CD14-positive monocyte (primary cell): ENCODE measurements around the gene LUZP2. TPM values are rescaled to one million over a fixed set of nuclear protein-coding genes. Genes with fewer than 3 reads are reported as not detected.

Experiments used
- DNase-seq, 3 donors: peaks; one replicate each; pipeline ENCODE4 v3.0.0-alpha.2; 2011 to 2022
- H2AFZ ChIP-seq: 2 replicates; pipeline ENCODE4 v1.6.0; 2012; ENCODE audit warnings: mild to moderate bottlenecking, low read depth, low read length, inconsistent platforms; ENCODE audit not compliant: insufficient read depth, poor library complexity, severe bottlenecking
- H3K27ac ChIP-seq, 2 donors: 1 replicate in 1 of 2; 2 replicates in 1 of 2; pipeline ENCODE4 v1.5.1; 2012 to 2013; ENCODE audit warnings: low read length in 2 of 2, control low read depth in 1 of 2, inconsistent platforms in 1 of 2, low read depth in 1 of 2, mild to moderate bottlenecking in 1 of 2
- H3K27me3 ChIP-seq, 2 donors: one replicate each; pipeline versions ENCODE4 v1.6.0 to v1.6.1; 2011 to 2013; ENCODE audit warnings: low read length in 2 of 2; ENCODE audit not compliant: control insufficient read depth in 2 of 2, insufficient read depth in 2 of 2
- H3K36me3 ChIP-seq, 2 donors: replicated peaks in 1 of 2; 1 replicate in 1 of 2; 2 replicates in 1 of 2; pipeline versions ENCODE4 v1.5.1 to v1.6.1; 2012 to 2013; ENCODE audit warnings: low read length in 2 of 2, control low read depth in 1 of 2, inconsistent platforms in 1 of 2, mild to moderate bottlenecking in 1 of 2; ENCODE audit not compliant: insufficient read depth in 2 of 2, control insufficient read depth in 1 of 2
- H3K4me1 ChIP-seq, 2 donors: 1 replicate in 1 of 2; 2 replicates in 1 of 2; pipeline versions ENCODE4 v1.5.1 to v1.6.1; 2012 to 2013; ENCODE audit warnings: low read length in 2 of 2, control low read depth in 1 of 2, inconsistent platforms in 1 of 2, mild to moderate bottlenecking in 1 of 2, moderate library complexity in 1 of 2; ENCODE audit not compliant: insufficient read depth in 2 of 2, control insufficient read depth in 1 of 2
- H3K4me2 ChIP-seq: replicated peaks from 2 replicates; pipeline ENCODE3; 2012; ENCODE audit warnings: low read length, moderate library complexity, mild to moderate bottlenecking; ENCODE audit not compliant: poor library complexity, severe bottlenecking; ENCODE audit errors: extremely low read depth
- H3K4me3 ChIP-seq, 3 experiments: fragments of 200-600 bp in 1 of 3; sonication (generic) in 1 of 3; replicated peaks in 1 of 3; 1 replicate in 2 of 3; 2 replicates in 1 of 3; pipeline ENCODE4 v1.5.1; 2011 to 2013; ENCODE audit warnings: low read length in 3 of 3, mild to moderate bottlenecking in 3 of 3, control low read depth in 2 of 3, low read depth in 2 of 3, inconsistent platforms in 1 of 3, moderate library complexity in 1 of 3
- H3K79me2 ChIP-seq: 2 replicates; pipeline ENCODE4 v1.6.0; 2012; ENCODE audit warnings: mild to moderate bottlenecking, control low read depth, inconsistent platforms, low read length, moderate library complexity; ENCODE audit not compliant: insufficient read depth
- H3K9ac ChIP-seq: 2 replicates; pipeline ENCODE4 v1.6.0; 2017; ENCODE audit warnings: low read length, mild to moderate bottlenecking; ENCODE audit not compliant: insufficient read depth, poor library complexity, severe bottlenecking
- H3K9me3 ChIP-seq, 2 donors: replicated peaks in 1 of 2; 1 replicate in 1 of 2; 2 replicates in 1 of 2; pipeline versions ENCODE4 v1.5.1 to v1.6.1; 2012 to 2013; ENCODE audit warnings: low read length in 2 of 2, control low read depth in 1 of 2; ENCODE audit not compliant: control insufficient read depth in 1 of 2, insufficient read depth in 1 of 2
- H4K20me1 ChIP-seq: 2 replicates; pipeline ENCODE4 v1.6.0; 2012; ENCODE audit warnings: mild to moderate bottlenecking, low read length, control low read depth, moderate library complexity; ENCODE audit not compliant: insufficient read depth
- H3K27ac Mint-ChIP-seq, 7 donors: one replicate each; pipeline ENCODE4 v1.8.0; 2020; ENCODE audit warnings: mild to moderate bottlenecking in 7 of 7, mixed read lengths in 7 of 7, moderate library complexity in 6 of 7, inconsistent platforms in 2 of 7
- H3K27me3 Mint-ChIP-seq, 3 donors: one replicate each; pipeline ENCODE4 v1.8.0; 2021 to 2022; ENCODE audit warnings: low read depth in 3 of 3, mild to moderate bottlenecking in 3 of 3, mixed read lengths in 3 of 3, moderate library complexity in 3 of 3, inconsistent platforms in 1 of 3
- H3K36me3 Mint-ChIP-seq, 2 donors: one replicate each; pipeline ENCODE4 v1.8.0; 2020; ENCODE audit warnings: mixed read lengths in 2 of 2, inconsistent platforms in 1 of 2, mild to moderate bottlenecking in 1 of 2
- H3K4me1 Mint-ChIP-seq: one replicate; pipeline ENCODE4 v1.8.0; 2020; ENCODE audit warnings: mild to moderate bottlenecking, mixed read lengths
- H3K4me3 Mint-ChIP-seq, 2 donors: one replicate each; pipeline ENCODE4 v1.8.0; 2020; ENCODE audit warnings: mild to moderate bottlenecking in 2 of 2, mixed read lengths in 2 of 2, moderate library complexity in 1 of 2
- H3K9me3 Mint-ChIP-seq, 7 donors: one replicate each; pipeline ENCODE4 v1.8.0; 2020 to 2022; ENCODE audit warnings: mixed read lengths in 7 of 7, mild to moderate bottlenecking in 6 of 7, moderate library complexity in 6 of 7, inconsistent platforms in 2 of 7
- CTCF ChIP-seq: fragments of 200-600 bp; IDR thresholded peaks from one replicate; pipeline ENCODE4 v1.8.0; 2022; ENCODE audit warnings: antibody characterized with exemption, mild to moderate bottlenecking
- WGBS: methylation state at CpG from one replicate; pipeline ENCODE4 v1.1.5; 2013; ENCODE audit warnings: missing lambda C conversion rate; ENCODE audit not compliant: insufficient coverage; 5-methylcytosine and 5-hydroxymethylcytosine counted together
- intact Hi-C, 2 donors: fragments of 100-400 bp; cut with micrococcal nuclease; formaldehyde crosslinking; loops; one replicate each; pipeline versions ENCODE4 v1.15.0 to v1.15.1; 2023
- polyA plus RNA-seq, 3 donors: library from polyadenylated mRNA; depleted of rRNA in 1 of 3; unstranded in 2 of 3; stranded (reverse) in 1 of 3; fragments of 300-500 nt in 2 of 3; fragments of >200 nt in 1 of 3; fragmentation: Illumina TruSeq in 2 of 3; gene quantifications; 1 replicate in 2 of 3; 2 replicates in 1 of 3; pipeline ENCODE4 v1.2.3, GENCODE V29; 2012 to 2021

The LUZP2 gene
- polyA plus RNA-seq, 3 donors = not detected

GRCh38 chr11:24497831-24498230, 978 bp downstream of the LUZP2 start:
- DNase-seq = no peak
- H3K4me3 ChIP-seq = no peak overlapping the region
- no peak overlapping the region for H3K4me2 ChIP-seq
- peaks cover 0 to 8% (median 5%) of the 10 kb centered on the region in 7 donors for H3K9me3 Mint-ChIP-seq
- H3K36me3 ChIP-seq = no peaks in the 10 kb centered on the region
- H3K27ac Mint-ChIP-seq = no peak overlapping the region
- 100% methylated on average over 1 of the region's 3 CpGs for WGBS
- TF ChIP-seq CTCF = no peak
- H3K4me1 Mint-ChIP-seq = no peaks in the 10 kb centered on the region
- no peak overlapping the region for H3K27ac ChIP-seq
- intact Hi-C loops = no loop called here
- peaks cover 23 to 32% (median 30%) of the 10 kb centered on the region in 3 donors for H3K27me3 Mint-ChIP-seq
- no peak overlapping the region for H3K4me3 Mint-ChIP-seq
- H4K20me1 ChIP-seq = no peaks in the 10 kb centered on the region
- no peaks in the 10 kb centered on the region for H3K36me3 Mint-ChIP-seq
- H3K4me1 ChIP-seq = no peaks in the 10 kb centered on the region
- no peaks in the 10 kb centered on the region for H3K9me3 ChIP-seq
- H2AFZ ChIP-seq = no peak overlapping the region
- H3K9ac ChIP-seq = no peak overlapping the region
- no peaks in the 10 kb centered on the region for H3K79me2 ChIP-seq
- H3K27me3 ChIP-seq = peaks cover 18 to 19% of the 10 kb centered on the region in 2 donors

GRCh38 chr11:24502425-24502824, 5.6 kb downstream of the LUZP2 start:
- no peak for DNase-seq
- Histone ChIP-seq H4K20me1 (no peaks in the 10 kb centered on the region), H2AFZ (no peak overlapping the region), H3K4me3 (no peak overlapping the region), H3K36me3 (no peaks in the 10 kb centered on the region), H3K4me2 (no peak overlapping the region), H3K9me3 (no peaks in the 10 kb centered on the region), H3K9ac (no peak overlapping the region), H3K27me3 (peaks cover 3 to 6% of the 10 kb centered on the region in 2 donors), H3K4me1 (no peaks in the 10 kb centered on the region), H3K79me2 (no peaks in the 10 kb centered on the region), H3K27ac (no peak overlapping the region)
- H3K9me3 Mint-ChIP-seq = peaks cover 0 to 2% (median 0%) of the 10 kb centered on the region in 7 donors
- WGBS = 91% methylated on average over 7 of the region's 7 CpGs
- no peak overlapping the region for H3K27ac Mint-ChIP-seq
- no peaks in the 10 kb centered on the region for H3K4me1 Mint-ChIP-seq
- H3K27me3 Mint-ChIP-seq = peaks cover 8 to 12% (median 9%) of the 10 kb centered on the region in 3 donors
- intact Hi-C loops = no loop called here
- no peaks in the 10 kb centered on the region for H3K36me3 Mint-ChIP-seq
- no peak overlapping the region for H3K4me3 Mint-ChIP-seq
- no peak for TF ChIP-seq CTCF
